Stimulated activated CD4-positive, alpha-beta T cell treated with anti-CD3 and anti-CD28 coated beads, Interleukin-15, amount 100 ng/mL, for 24 hours (primary cell): Measurements from ENCODE around the gene MXD4.

Experiments used
- DNase-seq: peaks from one replicate; pipeline ENCODE4 v3.0.0-alpha.2; 2020

Gene MXD4

GRCh38 chr4:2261853-2262144, at the start of gene MXD4:
TSS of gene MXD4 (minus strand) at chr4:2262109. CDS start at chr4:2261980, 129 bp downstream.
- no peak for DNase-seq

GRCh38 chr4:2306773-2307410, 45.0 kb upstream of the MXD4 start:
- DNase-seq = no peak

GRCh38 chr4:2305766-2306501, 44.0 kb upstream of the MXD4 start:
- DNase-seq = no peak

GRCh38 chr4:2304877-2305561, 43.1 kb upstream of the MXD4 start:
- no peak for DNase-seq

GRCh38 chr4:2304321-2304876, 42.5 kb upstream of the MXD4 start:
- DNase-seq = no peak

- no peak for DNase-seq
Measured at GRCh38 chr4:2303686-2304320, 41.9 kb upstream of the MXD4 start.

- DNase-seq = no peak
Measured at GRCh38 chr4:2303121-2303685, 41.3 kb upstream of the MXD4 start.

- DNase-seq = no peak
Measured at GRCh38 chr4:2302387-2303119, 40.6 kb upstream of the MXD4 start.

GRCh38 chr4:2301806-2302205, 39.9 kb upstream of the MXD4 start:
- DNase-seq = no peak

- no peak for DNase-seq
Measured at GRCh38 chr4:2301225-2301642, 39.3 kb upstream of the MXD4 start.

- no peak for DNase-seq
Measured at GRCh38 chr4:2300431-2301224, 38.7 kb upstream of the MXD4 start.

GRCh38 chr4:2299794-2300193, 37.9 kb upstream of the MXD4 start:
- DNase-seq = no peak

- DNase-seq = no peak
Measured at GRCh38 chr4:2298532-2298991, 36.7 kb upstream of the MXD4 start.

GRCh38 chr4:2297606-2298531, 36.0 kb upstream of the MXD4 start:
- DNase-seq = no peak

- DNase-seq = no peak
Measured at GRCh38 chr4:2296631-2297601, 35.0 kb upstream of the MXD4 start.

- no peak for DNase-seq
Measured at GRCh38 chr4:2295900-2296442, 34.1 kb upstream of the MXD4 start.

GRCh38 chr4:2295500-2295899, 33.6 kb upstream of the MXD4 start:
- no peak for DNase-seq

- DNase-seq = no peak
Measured at GRCh38 chr4:2292646-2293108, 30.8 kb upstream of the MXD4 start.
